GM18868 (cell line): ENCODE measurements around the gene C6orf62.
A peak's percentile ranks its signal among the peaks of the same experiment; 100 is the strongest.
"Not testable (repeated sequence)": the region's sequence is repeated elsewhere in the genome, so short reads cannot be mapped to it uniquely, and the experiment has no call there.

Source experiments
- ATAC-seq: cut with Tn5 transposase; IDR thresholded peaks from one replicate; pipeline ENCODE4 v1.9.1; 2021; ENCODE audit warnings: mild to moderate bottlenecking, moderate library complexity; ENCODE audit not compliant: unreplicated experiment

The C6orf62 gene

GRCh38 chr6:24743265-24743943 is 24.4 kb upstream of the C6orf62 start:
- peak; percentile 95 for ATAC-seq

- ATAC-seq, result no peak
Measured at GRCh38 chr6:24742216-24742738, 23.3 kb upstream of the C6orf62 start.

- no peak for ATAC-seq
Measured at GRCh38 chr6:24740861-24741260, 21.9 kb upstream of the C6orf62 start.

GRCh38 chr6:24738741-24739140 is 19.8 kb upstream of the C6orf62 start:
- no peak for ATAC-seq

- not testable (repeated sequence) for ATAC-seq
Measured at GRCh38 chr6:24734710-24735109, 15.8 kb upstream of the C6orf62 start.

GRCh38 chr6:24734166-24734565 is 15.2 kb upstream of the C6orf62 start:
- ATAC-seq, result no peak

GRCh38 chr6:24731456-24732134 is 12.6 kb upstream of the C6orf62 start:
- ATAC-seq, result not testable (repeated sequence)

- not testable (repeated sequence) for ATAC-seq
Measured at GRCh38 chr6:24730653-24731052, 11.7 kb upstream of the C6orf62 start.

GRCh38 chr6:24723270-24723669 is 4.3 kb upstream of the C6orf62 start:
- no peak for ATAC-seq

- ATAC-seq, result peak; percentile 54
Measured at GRCh38 chr6:24721461-24722215, 2.7 kb upstream of the C6orf62 start.

GRCh38 chr6:24720604-24721460 is 1.9 kb upstream of the C6orf62 start:
- ATAC-seq, result peak; percentile 86

- peak; percentile 12 for ATAC-seq
Measured at GRCh38 chr6:24720131-24720603, 1.2 kb upstream of the C6orf62 start.

- no peak for ATAC-seq
Measured at GRCh38 chr6:24718449-24719124, 367 bp downstream of the C6orf62 start.

GRCh38 chr6:24716602-24717148 is 2.3 kb downstream of the C6orf62 start:
- ATAC-seq, result not testable (repeated sequence)

- ATAC-seq, result no peak
Measured at GRCh38 chr6:24710519-24711303, 8.2 kb downstream of the C6orf62 start.

GRCh38 chr6:24709014-24709711 is 9.8 kb downstream of the C6orf62 start:
- ATAC-seq, result no peak

GRCh38 chr6:24708612-24709011 is 10.3 kb downstream of the C6orf62 start:
- no peak for ATAC-seq

GRCh38 chr6:24704468-24704867 is 14.5 kb downstream of the C6orf62 start:
- no peak for ATAC-seq
